ENCODE measurements around the gene THOC3.
"Not testable (repeated sequence)": the region's sequence is repeated elsewhere in the genome, so short reads cannot be mapped to it uniquely, and the experiment has no call there.

Gene THOC3

DNA sequence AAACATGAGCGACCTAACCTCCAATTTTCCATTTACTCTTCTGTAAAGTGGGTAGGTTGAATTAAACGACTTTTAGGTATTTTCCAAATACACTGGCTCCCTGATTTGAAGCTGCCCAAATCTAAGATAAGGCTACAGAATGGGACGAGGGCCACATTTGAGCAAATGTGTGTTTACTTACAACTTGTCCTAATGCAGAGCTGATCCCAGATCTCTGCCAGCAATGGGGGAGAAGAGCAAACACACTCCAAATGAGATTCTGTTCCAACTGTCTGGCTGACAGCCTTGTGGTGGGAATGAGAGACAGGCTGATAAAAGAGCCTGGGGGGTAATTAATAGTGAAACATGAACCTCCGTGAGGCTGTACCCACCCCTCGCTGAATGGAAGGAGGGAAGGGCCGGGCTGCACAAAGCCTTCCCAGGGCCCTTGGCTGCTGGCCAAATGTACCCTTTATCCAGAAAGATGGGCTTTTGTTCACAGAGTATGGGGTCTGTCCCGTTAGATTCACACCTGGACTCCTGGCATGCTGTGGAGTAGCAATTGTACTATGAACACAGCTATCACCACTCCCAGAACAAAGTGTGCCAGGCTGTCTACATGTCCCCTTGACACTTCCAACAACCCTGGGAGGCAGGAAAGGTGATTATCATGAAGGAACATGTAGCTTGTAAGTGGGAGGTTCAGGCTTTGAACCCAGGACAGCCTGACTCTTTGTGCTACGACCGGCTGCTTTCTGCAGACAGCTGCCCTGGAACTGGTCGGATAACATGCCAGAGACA lies 19.6 kb downstream of the THOC3 start:
- DNase-seq: not testable (repeated sequence)

DNA sequence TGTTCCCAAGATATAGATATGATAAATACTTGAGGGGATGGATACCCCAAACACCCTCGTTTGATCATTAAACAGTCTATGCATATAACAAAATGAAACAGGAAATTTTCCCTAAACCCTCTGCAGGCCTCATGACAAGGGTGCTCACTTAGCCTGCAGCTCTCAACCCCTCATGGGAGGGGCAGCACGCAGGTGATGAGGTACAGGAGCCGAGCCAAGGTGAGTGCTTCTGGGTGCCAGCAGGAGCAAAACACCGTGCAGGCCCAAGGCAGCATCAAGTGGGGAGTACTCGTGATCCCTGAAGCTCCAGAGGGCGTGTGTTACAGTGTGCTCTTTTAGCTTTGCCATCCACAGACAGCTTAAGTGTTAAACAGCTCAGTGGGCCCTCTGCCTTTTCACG lies 24.9 kb downstream of the THOC3 start:
- not testable (repeated sequence) for DNase-seq

- DNase-seq: not testable (repeated sequence)
Observed at GRCh38 chr5:175940632-175941031, 27.5 kb downstream of the THOC3 start.

DNA sequence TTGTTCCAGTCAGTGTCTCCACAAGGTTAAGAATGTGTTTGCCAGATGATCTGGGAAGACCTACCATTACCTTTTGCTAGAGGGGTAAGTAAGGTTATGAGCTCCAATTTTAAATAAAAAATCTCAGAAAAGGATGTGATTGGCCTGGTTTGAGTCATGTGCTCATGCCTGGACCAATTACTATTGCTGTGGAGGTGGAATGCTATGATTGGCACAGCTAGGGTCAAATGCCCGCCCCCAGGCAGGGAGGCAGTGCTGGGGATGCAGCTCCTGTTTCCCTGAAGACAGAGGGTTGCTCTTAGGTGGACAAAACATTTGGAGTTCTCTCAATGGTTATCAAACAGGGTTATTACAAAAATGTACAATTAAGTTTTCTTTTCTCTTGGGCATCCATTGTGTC lies 29.6 kb downstream of the THOC3 start:
- DNase-seq: not testable (repeated sequence)

- DNase-seq: not testable (repeated sequence)
Observed at GRCh38 chr5:175928752-175929151, 39.4 kb downstream of the THOC3 start.

DNA sequence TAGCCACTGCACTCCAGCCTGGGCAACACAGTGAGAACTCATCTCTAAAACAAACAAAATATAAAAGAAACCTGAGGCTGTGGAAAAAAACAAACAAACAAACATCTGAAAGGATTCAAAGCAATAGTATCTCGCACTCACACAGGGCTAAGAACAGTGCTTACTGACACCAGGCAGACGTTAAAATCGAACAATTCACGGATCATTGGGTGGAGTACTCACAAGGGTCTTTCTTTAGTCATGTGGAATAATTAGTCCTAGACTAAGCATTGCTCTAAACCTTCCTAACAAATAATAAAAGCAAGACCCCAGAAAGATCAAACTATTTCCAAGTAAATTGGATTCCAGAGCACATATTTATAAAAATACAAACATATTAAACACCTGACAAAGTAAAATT lies 43.0 kb downstream of the THOC3 start:
- not testable (repeated sequence) for DNase-seq

DNA sequence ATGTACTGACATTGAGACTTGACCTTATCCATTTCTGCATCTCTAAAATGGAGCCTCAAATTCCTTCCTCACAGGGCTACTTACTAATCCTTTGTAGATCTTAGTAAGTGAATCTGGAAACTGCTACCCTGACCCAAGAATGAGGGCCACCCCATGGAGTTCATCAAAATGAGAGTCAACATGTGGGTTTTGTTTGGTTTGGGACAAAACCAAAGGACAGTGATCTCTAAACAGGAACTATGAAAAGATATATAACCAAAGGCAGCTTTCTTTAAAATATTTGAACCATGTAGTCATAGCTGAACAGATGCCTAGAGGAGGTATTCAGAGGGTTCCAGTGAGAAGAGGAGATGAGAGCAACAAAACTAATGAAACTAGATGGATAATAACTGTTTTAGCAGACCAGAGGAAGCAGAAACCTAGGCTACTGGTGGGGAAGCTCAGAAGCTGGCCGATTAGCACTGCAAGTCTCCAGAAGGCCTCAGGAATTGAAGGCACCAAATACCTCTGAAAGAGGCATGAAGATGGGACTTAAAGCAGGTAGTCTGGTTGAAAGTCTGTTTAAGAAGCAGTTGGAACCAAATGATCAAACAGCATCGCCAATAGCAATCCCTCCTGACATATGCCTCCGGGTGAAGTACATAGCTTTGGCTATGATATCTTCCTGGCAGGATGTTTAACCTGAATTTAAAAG lies 45.8 kb downstream of the THOC3 start:
- DNase-seq: no peak

DNA sequence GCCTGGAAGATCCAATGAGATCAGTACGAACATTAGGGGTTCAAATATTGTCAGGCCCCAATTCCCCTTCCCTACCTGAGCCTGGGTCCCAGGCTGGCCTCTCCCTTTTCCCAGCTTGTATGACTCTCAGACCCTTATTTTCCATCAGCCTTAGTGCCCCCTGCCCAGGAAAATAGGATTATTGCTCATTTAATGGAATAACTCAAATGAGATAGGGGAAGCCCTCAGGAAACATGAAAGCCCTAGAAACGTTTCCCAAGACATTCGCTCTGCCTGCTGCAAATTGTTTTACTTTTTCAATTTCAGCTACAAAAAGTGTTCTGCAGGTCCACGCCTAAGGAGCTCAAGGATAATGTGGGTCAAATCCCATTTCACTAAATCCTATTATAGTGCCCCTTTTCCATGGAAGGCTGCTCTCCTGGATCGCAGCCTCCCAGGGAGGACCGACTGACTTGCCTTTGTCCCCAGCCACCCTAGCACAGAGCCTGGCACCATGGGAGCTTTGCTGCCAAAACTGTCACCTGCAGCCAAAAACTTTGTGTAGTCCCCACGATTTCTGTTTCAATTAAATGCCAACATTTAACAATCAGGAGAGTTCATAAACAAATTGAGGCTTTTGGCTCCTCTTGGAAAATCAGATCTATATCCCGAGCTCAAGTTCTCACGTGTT lies 46.9 kb downstream of the THOC3 start:
- no peak for DNase-seq

DNA sequence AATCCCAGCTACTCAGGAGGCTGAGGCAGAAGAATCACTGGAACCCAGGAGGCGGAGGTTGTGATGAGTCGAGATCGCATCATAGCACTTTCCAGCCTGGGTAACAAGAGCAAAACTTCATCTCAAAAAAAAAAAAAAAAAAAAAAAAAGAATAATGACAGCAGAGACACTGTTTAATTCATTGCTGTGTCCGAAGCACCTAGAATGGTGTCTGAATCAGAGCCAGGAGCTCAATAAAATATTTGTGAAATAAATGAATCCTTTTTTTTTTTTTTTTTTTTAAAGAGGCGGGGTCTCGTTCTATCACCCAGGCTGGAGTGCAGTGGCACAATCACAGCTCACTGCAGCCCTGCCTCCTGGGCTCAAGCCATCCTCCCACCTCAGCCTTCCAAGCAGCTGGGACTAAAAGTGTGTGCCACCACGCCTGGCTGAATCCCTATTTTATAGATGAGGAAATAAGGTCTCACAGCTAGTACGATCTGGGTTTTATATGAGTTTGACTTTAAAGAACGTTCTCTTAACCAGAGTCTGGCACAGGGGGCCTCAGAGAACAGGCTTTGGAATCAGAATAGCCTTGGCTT lies 47.8 kb downstream of the THOC3 start:
- DNase-seq: no peak

- not testable (repeated sequence) for DNase-seq
Observed at GRCh38 chr5:175915066-175916037, 52.8 kb downstream of the THOC3 start.

- DNase-seq: not testable (repeated sequence)
Observed at GRCh38 chr5:175913835-175914672, 54.1 kb downstream of the THOC3 start.

- DNase-seq: not testable (repeated sequence)
Observed at GRCh38 chr5:175910072-175910471, 58.0 kb downstream of the THOC3 start.
